Thyroid gland (tissue), 4 donors: ENCODE measurements around the gene CDADC1. TPM values are rescaled to one million over a fixed set of nuclear protein-coding genes. Genes with fewer than 3 reads are reported as not detected.

Experiments used
- DNase-seq, 2 donors: peaks; one replicate each; pipeline ENCODE4 v3.0.0-alpha.2; 2019
- H3K27ac ChIP-seq, 3 donors: fragments of 200-600 bp; sonication (generic); 1 replicate in 2 of 3; 2 replicates in 1 of 3; pipeline ENCODE4 v1.5.1; 2016 to 2019; ENCODE audit warnings: mild to moderate bottlenecking in 1 of 3, moderate library complexity in 1 of 3
- H3K27me3 ChIP-seq: fragments of 200-600 bp; sonication (generic); one replicate; pipeline ENCODE4 v1.5.1; 2019
- H3K36me3 ChIP-seq, 2 donors: fragments of 200-600 bp; sonication (generic); one replicate each; pipeline ENCODE4 v1.5.1; 2016 to 2019
- H3K4me1 ChIP-seq, 2 donors: fragments of 200-600 bp; sonication (generic); one replicate each; pipeline ENCODE4 v1.5.1; 2017 to 2019
- H3K4me3 ChIP-seq, 3 donors: fragments of 200-600 bp; sonication (generic); replicated peaks in 1 of 3; 1 replicate in 2 of 3; 2 replicates in 1 of 3; pipeline ENCODE4 v1.5.1; 2016; ENCODE audit warnings: mild to moderate bottlenecking in 1 of 3
- H3K9me3 ChIP-seq: fragments of 200-600 bp; sonication (generic); one replicate; pipeline ENCODE4 v1.5.1; 2017
- POLR2A ChIP-seq, 2 donors: fragments of 450-650 bp; IDR thresholded peaks; one replicate each; pipeline ENCODE4 v1.6.1; 2017; ENCODE audit warnings: antibody characterized with exemption in 2 of 2, mild to moderate bottlenecking in 2 of 2, moderate library complexity in 1 of 2
- WGBS, 2 donors: methylation state at CpG; one replicate each; pipeline ENCODE4 v1.1.5; 2017; 5-methylcytosine and 5-hydroxymethylcytosine counted together
- intact Hi-C: fragments of 100-400 bp; cut with DNase I; formaldehyde crosslinking; loops from one replicate; pipeline ENCODE4 v1.15.1; 2023
- total RNA-seq, 4 donors: library from RNA; depleted of rRNA; stranded (reverse); fragments of >200 nt; gene quantifications; one replicate each; pipeline ENCODE4 v1.2.3, GENCODE V29; 2016
- TF ChIP-seq, protein P1 (sequence below), 6 experiments: fragments of 200-600 bp in 3 of 6; fragments of 450-650 bp in 3 of 6; sonication (generic) in 3 of 6; IDR thresholded peaks; one replicate each; pipeline ENCODE4 v1.5.1; 2016 to 2019; ENCODE audit warnings: antibody characterized with exemption in 6 of 6, mild to moderate bottlenecking in 2 of 6, inconsistent platforms in 1 of 6, moderate library complexity in 1 of 6

The CDADC1 gene
- total RNA-seq, 4 donors from 2014 or later, result 14.0 to 75.9 (median 18.7) TPM

DNA sequence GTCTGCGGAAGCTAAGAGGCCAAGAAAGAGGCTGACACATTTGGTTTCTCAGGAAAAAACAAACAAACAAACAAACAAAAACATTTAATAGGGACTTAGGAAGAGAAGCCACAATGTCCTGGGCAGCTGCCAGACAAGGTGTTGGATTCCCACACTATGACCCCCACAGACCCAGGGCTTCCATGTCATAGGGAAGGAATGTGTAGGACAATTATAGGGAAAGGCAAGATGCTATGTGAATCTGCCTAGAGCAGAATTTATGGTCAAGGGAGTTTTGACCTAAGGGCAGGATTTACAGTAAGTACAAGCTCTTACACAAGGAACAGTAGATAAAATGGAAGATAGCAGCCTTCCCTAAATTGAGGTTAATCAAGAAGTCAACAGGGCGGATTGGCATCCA, 9.1 kb upstream of the CDADC1 start:
- DNase-seq, result no peak
- 95 to 98% methylated on average over 2 of the region's 2 CpGs for WGBS, 2 donors
- intact Hi-C loops, result no loop called here
- TF ChIP-seq, protein P1, sequence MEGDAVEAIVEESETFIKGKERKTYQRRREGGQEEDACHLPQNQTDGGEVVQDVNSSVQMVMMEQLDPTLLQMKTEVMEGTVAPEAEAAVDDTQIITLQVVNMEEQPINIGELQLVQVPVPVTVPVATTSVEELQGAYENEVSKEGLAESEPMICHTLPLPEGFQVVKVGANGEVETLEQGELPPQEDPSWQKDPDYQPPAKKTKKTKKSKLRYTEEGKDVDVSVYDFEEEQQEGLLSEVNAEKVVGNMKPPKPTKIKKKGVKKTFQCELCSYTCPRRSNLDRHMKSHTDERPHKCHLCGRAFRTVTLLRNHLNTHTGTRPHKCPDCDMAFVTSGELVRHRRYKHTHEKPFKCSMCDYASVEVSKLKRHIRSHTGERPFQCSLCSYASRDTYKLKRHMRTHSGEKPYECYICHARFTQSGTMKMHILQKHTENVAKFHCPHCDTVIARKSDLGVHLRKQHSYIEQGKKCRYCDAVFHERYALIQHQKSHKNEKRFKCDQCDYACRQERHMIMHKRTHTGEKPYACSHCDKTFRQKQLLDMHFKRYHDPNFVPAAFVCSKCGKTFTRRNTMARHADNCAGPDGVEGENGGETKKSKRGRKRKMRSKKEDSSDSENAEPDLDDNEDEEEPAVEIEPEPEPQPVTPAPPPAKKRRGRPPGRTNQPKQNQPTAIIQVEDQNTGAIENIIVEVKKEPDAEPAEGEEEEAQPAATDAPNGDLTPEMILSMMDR (IDR thresholded peaks at IDR 0.05), result no peak
- no peak for TF ChIP-seq POLR2A (IDR thresholded peaks at IDR 0.05)
- Histone ChIP-seq H3K4me1 (no peaks in the 10 kb centered on the region), H3K27me3 (no peaks in the 10 kb centered on the region), H3K4me3 (no peak overlapping the region), H3K36me3 (no peaks in the 10 kb centered on the region), H3K27ac (no peak overlapping the region), H3K9me3 (no peaks in the 10 kb centered on the region)

DNA sequence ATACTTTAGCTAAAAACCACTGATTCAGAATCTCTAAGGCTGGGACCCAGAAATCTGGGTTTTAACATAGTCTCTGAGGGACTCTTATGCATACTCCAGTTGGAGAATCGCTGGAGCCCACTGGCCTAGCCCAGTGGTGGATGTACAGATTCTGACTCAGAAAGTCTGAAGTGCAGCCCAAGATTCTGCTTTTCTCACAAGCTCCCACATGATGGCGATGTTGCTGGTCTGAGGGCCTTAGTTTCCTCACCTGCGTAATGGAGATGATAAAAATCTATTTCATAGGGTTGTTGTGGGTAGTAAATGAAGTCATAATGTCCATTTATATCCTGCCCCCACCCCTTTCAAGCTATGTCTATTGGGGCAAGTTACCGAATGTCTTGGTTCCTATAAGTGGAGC, 7.7 kb upstream of the CDADC1 start:
- no peak for DNase-seq
- TF ChIP-seq, protein P1 (IDR thresholded peaks at IDR 0.05), result peak in 5 of 6 experiments; percentile 10 to 43 (median 39)
- no peak for TF ChIP-seq POLR2A (IDR thresholded peaks at IDR 0.05)
- Histone ChIP-seq H3K36me3 (no peaks in the 10 kb centered on the region), H3K4me3 (no peak overlapping the region), H3K27ac (no peak overlapping the region), H3K27me3 (no peaks in the 10 kb centered on the region), H3K4me1 (no peaks in the 10 kb centered on the region), H3K9me3 (no peaks in the 10 kb centered on the region)
- intact Hi-C loops, result no loop called here
- WGBS, 2 donors, result 41 to 43% methylated on average over 4 of the region's 4 CpGs

DNA sequence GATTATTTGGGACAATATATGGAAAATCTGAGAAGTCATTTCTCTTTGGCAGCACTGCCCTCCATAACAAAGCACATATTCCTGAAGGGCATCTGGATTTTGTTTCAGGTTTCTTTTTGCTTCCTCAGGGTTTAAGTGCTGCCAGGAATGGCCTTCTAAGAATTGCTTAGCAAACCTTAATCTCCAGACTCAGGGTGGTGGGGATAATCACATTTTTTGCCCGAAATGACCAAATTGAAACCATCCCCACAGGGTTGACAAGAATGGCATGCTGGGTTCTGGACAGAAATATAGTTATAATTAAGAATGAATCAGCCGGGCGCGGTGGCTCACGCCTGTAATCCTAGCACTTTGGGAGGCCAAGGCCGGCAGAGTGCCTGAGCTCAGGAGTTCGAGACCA, 6.4 kb upstream of the CDADC1 start:
- TF ChIP-seq, protein P1 (IDR thresholded peaks at IDR 0.05), result no peak
- TF ChIP-seq POLR2A (IDR thresholded peaks at IDR 0.05), result no peak
- H3K4me1 ChIP-seq, result no peaks in the 10 kb centered on the region
- H3K4me3 ChIP-seq, result no peak overlapping the region
- H3K27ac ChIP-seq, result no peak overlapping the region
- H3K9me3 ChIP-seq, result no peaks in the 10 kb centered on the region
- H3K36me3 ChIP-seq, result no peaks in the 10 kb centered on the region
- DNase-seq, result no peak
- 88 to 98% methylated on average over 7 of the region's 7 CpGs for whole genome bisulfite sequencing, 2 donors
- no peaks in the 10 kb centered on the region for H3K27me3 ChIP-seq
- intact Hi-C loops, result no loop called here

DNA sequence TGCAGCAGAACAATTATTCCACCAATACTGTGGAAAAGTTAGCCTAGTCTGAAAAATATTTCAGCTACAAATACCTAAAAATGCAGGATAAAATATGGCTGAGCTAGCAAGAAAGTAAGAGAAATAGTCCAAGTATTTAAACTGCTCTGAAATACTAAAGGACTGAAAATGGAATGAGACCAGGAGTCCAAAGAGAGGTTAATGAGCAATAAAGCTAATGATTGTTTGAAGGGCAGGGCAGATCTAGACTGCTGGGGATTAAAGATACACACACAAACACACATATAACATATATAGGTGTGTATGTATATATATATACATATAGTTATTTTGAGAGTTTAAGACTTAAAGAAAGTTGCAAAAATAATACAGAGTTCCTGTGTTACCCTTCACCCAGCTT, 2.6 kb upstream of the CDADC1 start:
- intact Hi-C loops, result no loop called here
- Histone ChIP-seq H3K4me1 (peaks cover 14 to 18% of the 10 kb centered on the region in 2 donors), H3K27ac (no peak overlapping the region), H3K27me3 (no peaks in the 10 kb centered on the region), H3K4me3 (no peak overlapping the region), H3K9me3 (no peaks in the 10 kb centered on the region), H3K36me3 (no peaks in the 10 kb centered on the region)
- TF ChIP-seq POLR2A (IDR thresholded peaks at IDR 0.05), result no peak
- TF ChIP-seq, protein P1 (IDR thresholded peaks at IDR 0.05), result no peak
- DNase-seq, result no peak

DNA sequence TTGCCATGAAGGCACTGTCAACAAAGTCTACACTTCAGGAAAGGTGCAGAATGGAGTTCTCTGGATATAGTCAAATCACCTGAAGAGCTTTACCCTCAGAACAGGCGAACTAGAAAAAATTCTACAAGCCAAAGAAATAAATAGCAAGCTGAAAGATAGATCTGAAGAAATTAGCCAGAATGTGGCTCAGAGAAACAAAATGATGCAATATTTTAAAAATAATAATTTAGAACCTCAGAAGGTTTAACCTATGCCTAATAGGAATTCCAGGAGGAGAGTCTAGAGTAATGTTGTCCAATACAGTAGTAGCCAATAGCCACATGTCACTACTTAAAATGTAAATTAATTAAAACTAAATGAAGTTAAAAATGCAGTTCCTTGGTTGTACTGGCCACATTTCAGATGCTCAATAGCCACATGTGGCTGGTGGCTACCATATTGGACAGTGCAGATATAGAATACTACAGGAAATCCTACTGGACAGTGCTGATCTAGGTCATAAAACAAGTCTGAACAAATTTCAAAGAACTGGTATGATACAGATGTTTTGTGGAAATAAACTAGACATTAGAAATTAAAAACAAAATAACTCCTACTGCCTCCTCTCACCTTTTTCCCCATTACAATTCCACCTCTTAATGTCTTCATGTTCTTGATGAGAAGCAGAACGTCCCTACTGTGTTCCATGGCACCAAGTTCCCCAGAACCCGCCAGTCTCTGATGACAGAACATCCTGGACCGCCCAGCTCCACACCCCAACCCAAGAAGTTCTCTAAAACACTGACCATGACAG, 679 bp upstream of the CDADC1 start:
- TF ChIP-seq, protein P1 (IDR thresholded peaks at IDR 0.05), result no peak
- no peak for TF ChIP-seq POLR2A (IDR thresholded peaks at IDR 0.05)
- intact Hi-C loops, result no loop called here
- no peaks in the 10 kb centered on the region for H3K36me3 ChIP-seq
- H3K4me1 ChIP-seq, result peaks cover 20 to 29% of the 10 kb centered on the region in 2 donors
- DNase-seq, result no peak
- peak overlapping the region; percentile 9 to 80 (median 67) for H3K4me3 ChIP-seq
- WGBS, 2 donors, result 24 to 25% methylated on average over 4 of the region's 4 CpGs
- H3K27me3 ChIP-seq, result no peaks in the 10 kb centered on the region
- H3K9me3 ChIP-seq, result no peaks in the 10 kb centered on the region
- H3K27ac ChIP-seq, result peak overlapping the region; percentile 94 to 96 (median 95)
